ENCODE data around the gene PLB1.

PLB1 gene

DNA sequence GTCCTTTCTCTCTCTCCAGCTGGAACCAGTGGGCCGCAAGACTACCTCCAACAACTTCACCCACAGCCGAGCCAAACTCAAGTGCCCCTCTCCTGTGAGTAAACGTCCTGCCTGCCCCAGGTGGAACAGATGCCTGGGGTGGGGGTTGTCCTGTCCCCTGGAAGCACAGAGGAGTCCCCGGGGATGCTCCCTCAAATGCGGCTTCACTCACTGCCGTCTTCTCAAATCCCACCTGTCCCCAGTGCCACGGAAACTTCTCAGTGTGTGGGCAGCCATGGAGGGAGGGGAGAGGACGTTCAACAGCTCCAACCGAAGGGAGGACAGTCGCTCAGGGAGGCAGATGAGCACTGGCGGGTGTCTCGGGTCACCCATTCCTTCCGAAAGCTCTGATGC is 145.0 kb downstream of the PLB1 start:
- no peak overlapping the region for H3K27ac Mint-ChIP-seq
- no peaks in the 10 kb centered on the region for H3K27me3 Mint-ChIP-seq
- peaks cover 35% of the 10 kb centered on the region for H3K4me1 Mint-ChIP-seq (ENCODE audit: low read depth)
- no peaks in the 10 kb centered on the region for H3K36me3 Mint-ChIP-seq (ENCODE audit: low read depth)
- H3K9me3 Mint-ChIP-seq: no peaks in the 10 kb centered on the region
- H3K4me3 Mint-ChIP-seq: no peak overlapping the region

DNA sequence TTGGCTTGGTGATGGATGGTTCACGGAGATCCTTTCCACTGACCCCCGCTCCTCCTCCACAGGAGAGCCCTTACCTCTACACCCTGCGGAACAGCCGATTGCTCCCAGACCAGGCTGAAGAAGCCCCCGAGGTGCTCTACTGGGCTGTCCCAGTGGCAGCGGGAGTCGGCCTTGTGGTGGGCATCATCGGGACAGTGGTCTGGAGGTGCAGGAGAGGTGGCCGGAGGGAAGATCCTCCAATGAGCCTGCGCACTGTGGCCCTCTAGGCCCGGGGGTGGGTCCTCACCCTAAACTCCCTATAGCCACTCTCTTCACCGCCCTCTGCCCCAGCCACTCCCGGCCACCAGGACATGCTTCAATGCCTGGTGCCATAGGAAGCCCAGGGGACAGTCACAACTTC is 146.9 kb downstream of the PLB1 start:
- Mint-ChIP-seq H3K36me3 (ENCODE audit: low read depth) (no peaks in the 10 kb centered on the region), H3K27me3 (no peaks in the 10 kb centered on the region), H3K27ac (no peak overlapping the region), H3K4me1 (ENCODE audit: low read depth) (peaks cover 32% of the 10 kb centered on the region), H3K4me3 (no peak overlapping the region), H3K9me3 (no peaks in the 10 kb centered on the region)

DNA sequence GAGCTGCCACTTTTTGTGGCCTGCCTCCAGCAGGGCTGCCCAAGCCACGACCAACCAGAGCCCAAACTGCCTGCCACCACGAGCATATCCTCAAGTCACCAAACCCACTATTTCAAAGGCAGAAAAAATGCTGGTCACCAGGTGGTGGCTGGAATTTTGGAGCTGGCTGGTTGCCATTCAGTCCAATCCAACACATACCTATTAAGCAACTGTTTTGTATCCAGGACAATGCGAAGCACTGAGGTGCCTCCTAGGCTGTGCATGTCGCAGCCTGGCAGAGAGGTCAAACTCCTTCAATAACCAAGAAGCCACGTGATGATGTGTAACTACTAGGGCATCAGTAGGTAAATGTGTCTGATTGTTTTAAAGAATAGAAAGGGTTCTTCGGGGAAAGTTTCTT is 147.5 kb downstream of the PLB1 start:
- no peak overlapping the region for H3K4me3 Mint-ChIP-seq

DNA sequence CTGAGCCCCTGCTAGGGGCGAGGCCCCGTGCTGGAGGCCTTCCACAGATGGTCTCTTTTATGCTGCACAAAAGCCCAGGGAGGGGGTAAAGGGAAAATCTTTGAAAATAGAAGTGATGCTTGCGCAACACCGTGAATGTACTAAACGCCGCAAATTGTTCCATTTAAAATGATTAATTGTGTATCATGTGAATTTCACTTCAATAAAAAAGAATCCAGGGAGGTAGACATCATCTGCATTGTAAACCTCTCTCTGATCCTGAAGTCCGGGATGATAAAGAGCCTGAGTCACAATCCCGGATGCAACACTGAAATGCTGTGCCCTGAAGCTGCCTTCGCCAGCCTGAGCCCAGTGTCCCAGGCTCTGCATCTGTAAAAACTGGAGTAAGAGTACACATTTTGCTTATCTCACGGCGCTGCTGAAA is 148.1 kb downstream of the PLB1 start:
- H3K27me3 Mint-ChIP-seq: no peaks in the 10 kb centered on the region
- no peak overlapping the region for H3K27ac Mint-ChIP-seq
- H3K4me3 Mint-ChIP-seq: no peak overlapping the region
- no peaks in the 10 kb centered on the region for H3K36me3 Mint-ChIP-seq (ENCODE audit: low read depth)
- peaks cover 34% of the 10 kb centered on the region for H3K4me1 Mint-ChIP-seq (ENCODE audit: low read depth)
- H3K9me3 Mint-ChIP-seq: no peaks in the 10 kb centered on the region

More for the DNA sequence above, 147.5 kb downstream of the PLB1 start:
- H3K27me3 Mint-ChIP-seq: no peaks in the 10 kb centered on the region
- no peaks in the 10 kb centered on the region for H3K9me3 Mint-ChIP-seq
- H3K27ac Mint-ChIP-seq: no peak overlapping the region
- no peaks in the 10 kb centered on the region for H3K36me3 Mint-ChIP-seq (ENCODE audit: low read depth)
- H3K4me1 Mint-ChIP-seq (ENCODE audit: low read depth): peaks cover 32% of the 10 kb centered on the region

DNA sequence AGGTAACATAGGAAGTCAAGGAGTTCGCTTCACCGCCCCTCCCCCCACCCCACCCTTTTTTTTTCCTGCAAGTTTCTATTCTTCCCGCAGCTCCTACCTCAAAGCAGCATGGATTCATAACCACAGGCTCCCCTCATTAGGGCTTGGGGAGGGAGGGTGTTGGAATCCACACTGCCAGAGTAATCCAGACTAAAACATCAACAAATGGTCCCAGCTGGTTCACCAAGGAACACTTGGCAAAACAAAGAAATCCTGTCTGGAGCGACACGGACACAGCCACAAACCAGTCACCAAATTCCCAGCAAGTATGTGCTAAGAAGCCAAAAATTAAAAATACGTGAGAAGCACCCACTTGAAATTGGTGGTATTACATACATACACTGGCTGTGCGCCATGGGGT is 148.9 kb downstream of the PLB1 start:
- H3K9me3 Mint-ChIP-seq: no peaks in the 10 kb centered on the region
- H3K4me1 Mint-ChIP-seq (ENCODE audit: low read depth): peaks cover 34% of the 10 kb centered on the region
- no peaks in the 10 kb centered on the region for H3K27me3 Mint-ChIP-seq
- H3K4me3 Mint-ChIP-seq: no peak overlapping the region
- no peaks in the 10 kb centered on the region for H3K36me3 Mint-ChIP-seq (ENCODE audit: low read depth)
- H3K27ac Mint-ChIP-seq: no peak overlapping the region

GRCh38 chr2:28645553-28645952 is 149.7 kb downstream of the PLB1 start:
- Mint-ChIP-seq H3K4me1 (ENCODE audit: low read depth) (peaks cover 36% of the 10 kb centered on the region), H3K36me3 (ENCODE audit: low read depth) (no peaks in the 10 kb centered on the region), H3K27me3 (no peaks in the 10 kb centered on the region), H3K9me3 (no peaks in the 10 kb centered on the region), H3K27ac (no peak overlapping the region), H3K4me3 (no peak overlapping the region)

GRCh38 chr2:28647682-28648081 is 151.8 kb downstream of the PLB1 start:
- Mint-ChIP-seq H3K27me3 (no peaks in the 10 kb centered on the region), H3K36me3 (ENCODE audit: low read depth) (no peaks in the 10 kb centered on the region), H3K9me3 (no peaks in the 10 kb centered on the region), H3K27ac (peak overlapping the region; percentile 96), H3K4me3 (no peak overlapping the region), H3K4me1 (ENCODE audit: low read depth) (peaks cover 37% of the 10 kb centered on the region)

- Mint-ChIP-seq H3K27ac (peak overlapping the region; percentile 96), H3K27me3 (no peaks in the 10 kb centered on the region), H3K36me3 (ENCODE audit: low read depth) (no peaks in the 10 kb centered on the region), H3K9me3 (no peaks in the 10 kb centered on the region), H3K4me3 (peak overlapping the region; percentile 52), H3K4me1 (ENCODE audit: low read depth) (peaks cover 37% of the 10 kb centered on the region)
Observed at GRCh38 chr2:28648147-28648546, 152.3 kb downstream of the PLB1 start.

DNA sequence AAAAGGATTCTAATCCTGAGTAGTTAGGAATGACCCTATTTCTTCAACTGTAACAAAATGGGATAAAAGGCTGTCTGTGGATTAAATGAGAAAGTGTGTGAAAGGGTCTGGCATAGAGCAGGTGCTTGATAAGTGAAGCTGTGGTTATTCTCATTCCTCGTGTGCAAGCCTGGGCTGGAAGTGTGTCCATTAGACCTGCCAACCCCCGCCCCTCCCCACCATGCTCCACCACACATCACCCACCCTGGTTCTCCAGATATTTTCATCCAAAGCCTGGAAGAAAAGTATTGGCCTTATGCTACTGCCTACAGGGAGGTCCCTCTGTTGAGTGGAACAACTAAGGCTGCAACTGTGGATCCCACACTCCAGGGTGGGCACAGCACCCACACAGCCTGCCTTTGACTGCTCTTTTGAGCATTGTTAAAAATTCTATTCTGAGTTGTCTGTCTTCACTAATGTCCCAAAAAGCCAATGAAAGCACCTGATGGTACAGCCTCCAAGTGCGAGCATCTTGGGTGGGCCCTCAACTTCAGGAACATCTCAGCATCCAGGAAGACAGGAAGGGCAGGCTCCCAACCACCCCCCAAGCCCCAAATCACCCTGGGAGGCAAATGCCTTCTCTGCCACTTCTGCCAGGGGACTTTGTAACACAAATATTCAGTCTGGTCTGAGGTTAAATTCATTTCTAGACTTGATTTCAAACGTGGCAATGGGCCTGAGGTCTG is 153.0 kb downstream of the PLB1 start:
- H3K9me3 Mint-ChIP-seq: no peaks in the 10 kb centered on the region
- H3K4me3 Mint-ChIP-seq: peak overlapping the region; percentile 52
- H3K36me3 Mint-ChIP-seq (ENCODE audit: low read depth): no peaks in the 10 kb centered on the region
- peak overlapping the region; percentile 96 for H3K27ac Mint-ChIP-seq
- no peaks in the 10 kb centered on the region for H3K27me3 Mint-ChIP-seq
- H3K4me1 Mint-ChIP-seq (ENCODE audit: low read depth): peaks cover 37% of the 10 kb centered on the region

DNA sequence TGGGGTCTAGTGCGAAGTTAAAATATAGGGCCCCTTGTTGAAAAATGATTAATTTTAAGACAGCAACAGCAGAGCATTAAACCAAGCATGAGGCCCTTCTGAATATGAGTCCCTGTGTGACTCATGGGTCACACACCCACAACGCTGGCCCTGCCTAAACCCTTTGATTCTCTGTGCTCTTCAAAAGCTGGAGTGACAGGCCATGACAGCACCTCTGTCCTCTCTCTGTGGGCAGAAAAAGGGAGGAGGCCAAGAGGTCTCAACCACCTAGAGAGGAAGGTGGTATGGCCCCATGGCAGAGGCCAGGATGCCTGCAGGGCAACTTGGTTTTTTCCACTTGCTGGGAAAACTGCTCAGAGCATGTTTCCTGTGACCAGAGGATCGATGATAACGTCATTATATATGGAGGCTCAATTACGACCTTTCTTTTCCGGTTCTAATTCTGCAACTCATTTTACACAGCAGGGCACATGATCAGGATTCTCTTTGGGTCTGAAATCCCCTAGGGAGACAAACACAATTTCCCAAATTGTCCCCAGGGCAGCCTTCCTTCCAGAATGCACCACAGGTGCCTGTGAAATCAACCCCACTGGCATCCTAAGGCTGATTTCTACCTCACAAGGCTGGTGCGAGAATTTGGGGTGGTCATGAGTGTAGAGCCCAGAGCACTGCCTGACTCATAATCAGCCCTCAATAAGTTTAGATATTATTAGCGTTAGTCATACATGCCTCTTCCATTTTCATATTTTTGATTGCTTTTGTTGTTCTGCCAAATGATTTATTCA is 153.8 kb downstream of the PLB1 start:
- peaks cover 37% of the 10 kb centered on the region for H3K4me1 Mint-ChIP-seq (ENCODE audit: low read depth)
- H3K27ac Mint-ChIP-seq: peak overlapping the region; percentile 96
- no peaks in the 10 kb centered on the region for H3K9me3 Mint-ChIP-seq
- peak overlapping the region; percentile 52 for H3K4me3 Mint-ChIP-seq
- no peaks in the 10 kb centered on the region for H3K27me3 Mint-ChIP-seq
- H3K36me3 Mint-ChIP-seq (ENCODE audit: low read depth): no peaks in the 10 kb centered on the region

GRCh38 chr2:28650266-28650584 is 154.4 kb downstream of the PLB1 start:
- H3K9me3 Mint-ChIP-seq: no peaks in the 10 kb centered on the region
- peaks cover 39% of the 10 kb centered on the region for H3K4me1 Mint-ChIP-seq (ENCODE audit: low read depth)
- peak overlapping the region; percentile 96 for H3K27ac Mint-ChIP-seq
- no peak overlapping the region for H3K4me3 Mint-ChIP-seq
- no peaks in the 10 kb centered on the region for H3K36me3 Mint-ChIP-seq (ENCODE audit: low read depth)
- H3K27me3 Mint-ChIP-seq: no peaks in the 10 kb centered on the region

GRCh38 chr2:28652217-28652616 is 156.4 kb downstream of the PLB1 start:
- Mint-ChIP-seq H3K36me3 (ENCODE audit: low read depth) (no peaks in the 10 kb centered on the region), H3K4me1 (ENCODE audit: low read depth) (peaks cover 51% of the 10 kb centered on the region), H3K27me3 (no peaks in the 10 kb centered on the region), H3K27ac (no peak overlapping the region), H3K4me3 (no peak overlapping the region), H3K9me3 (no peaks in the 10 kb centered on the region)

DNA sequence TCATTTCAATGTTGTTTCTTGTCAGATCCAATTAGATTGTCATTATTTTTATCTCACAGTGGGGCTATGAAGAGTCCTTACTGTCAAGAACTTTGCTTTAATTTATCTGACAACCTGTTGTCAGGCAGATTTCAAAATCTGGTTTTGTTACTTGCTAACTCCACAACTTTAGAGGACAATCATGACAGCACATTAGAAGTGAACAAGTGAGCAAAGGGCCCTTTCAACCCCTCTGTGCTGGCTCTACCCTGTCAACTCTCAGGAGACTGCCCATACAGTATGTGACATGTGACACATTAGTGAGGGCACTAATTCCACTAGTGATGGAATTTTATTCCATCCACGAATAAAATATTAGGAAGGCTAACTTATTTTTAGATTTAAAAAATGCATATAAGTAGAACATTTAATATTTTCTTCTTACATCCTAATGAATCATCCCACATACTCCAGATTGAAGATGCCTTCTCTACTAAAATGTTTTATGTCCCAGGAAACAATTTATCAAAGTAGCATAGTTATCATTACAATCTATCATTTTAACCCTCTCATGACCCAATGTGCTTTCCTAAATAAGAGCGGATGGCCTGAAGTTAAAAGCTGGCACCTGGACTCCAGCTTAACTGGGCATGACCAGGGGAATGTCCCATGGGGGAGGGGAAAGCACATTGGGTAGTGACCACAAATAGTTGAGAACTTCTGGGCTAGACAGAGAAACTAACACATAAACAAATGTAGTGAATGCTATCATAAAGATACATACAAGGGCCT is 158.2 kb downstream of the PLB1 start:
- Mint-ChIP-seq H3K36me3 (ENCODE audit: low read depth) (no peaks in the 10 kb centered on the region), H3K4me1 (ENCODE audit: low read depth) (peaks cover 39% of the 10 kb centered on the region), H3K27me3 (no peaks in the 10 kb centered on the region), H3K4me3 (no peak overlapping the region), H3K9me3 (no peaks in the 10 kb centered on the region), H3K27ac (no peak overlapping the region)

GRCh38 chr2:28654663-28655320 is 158.9 kb downstream of the PLB1 start:
- Mint-ChIP-seq H3K9me3 (no peaks in the 10 kb centered on the region), H3K36me3 (ENCODE audit: low read depth) (no peaks in the 10 kb centered on the region), H3K27ac (no peak overlapping the region), H3K27me3 (no peaks in the 10 kb centered on the region), H3K4me1 (ENCODE audit: low read depth) (peaks cover 32% of the 10 kb centered on the region), H3K4me3 (no peak overlapping the region)
